Mesothelial cell of epicardium (in vitro differentiated cells): Measurements from ENCODE around the gene DNAJC24. TPM values are rescaled to one million over a fixed set of nuclear protein-coding genes. Genes with fewer than 3 reads are reported as not detected.

Source experiments
- DNase-seq, 2 experiments: peaks; one replicate each; pipeline ENCODE4 v3.0.0; 2021; ENCODE audit warnings: low spot score in 2 of 2; ENCODE audit not compliant: unreplicated experiment in 2 of 2
- H3K27ac Mint-ChIP-seq: 2 replicates; pipeline ENCODE4 v1.8.0; 2021; ENCODE audit warnings: mixed read lengths
- H3K27me3 Mint-ChIP-seq: 2 replicates; pipeline ENCODE4 v1.8.0; 2021; ENCODE audit warnings: low read depth, mixed read lengths
- H3K36me3 Mint-ChIP-seq: 2 replicates; pipeline ENCODE4 v1.8.0; 2021; ENCODE audit warnings: mixed read lengths
- H3K4me1 Mint-ChIP-seq: 2 replicates; pipeline ENCODE4 v1.8.0; 2021; ENCODE audit warnings: mixed read lengths
- H3K4me3 Mint-ChIP-seq: 2 replicates; pipeline ENCODE4 v1.8.0; 2021; ENCODE audit warnings: mild to moderate bottlenecking, moderate library complexity, mixed read lengths
- H3K9me3 Mint-ChIP-seq: 2 replicates; pipeline ENCODE4 v1.8.0; 2021; ENCODE audit warnings: mixed read lengths
- total RNA-seq: library from RNA; stranded (reverse); gene quantifications from 3 replicates; pipeline ENCODE4 v1.2.1, GENCODE V29; 2021
- TF ChIP-seq, protein P1 (sequence below): fragments of 200-600 bp; sonication (generic); IDR thresholded peaks from one replicate; pipeline ENCODE4 v1.5.0; 2021; ENCODE audit warnings: antibody characterized with exemption; ENCODE audit not compliant: unreplicated experiment

Gene DNAJC24
- total RNA-seq, 1 donor from 2014 or later: 24.4 TPM

DNA sequence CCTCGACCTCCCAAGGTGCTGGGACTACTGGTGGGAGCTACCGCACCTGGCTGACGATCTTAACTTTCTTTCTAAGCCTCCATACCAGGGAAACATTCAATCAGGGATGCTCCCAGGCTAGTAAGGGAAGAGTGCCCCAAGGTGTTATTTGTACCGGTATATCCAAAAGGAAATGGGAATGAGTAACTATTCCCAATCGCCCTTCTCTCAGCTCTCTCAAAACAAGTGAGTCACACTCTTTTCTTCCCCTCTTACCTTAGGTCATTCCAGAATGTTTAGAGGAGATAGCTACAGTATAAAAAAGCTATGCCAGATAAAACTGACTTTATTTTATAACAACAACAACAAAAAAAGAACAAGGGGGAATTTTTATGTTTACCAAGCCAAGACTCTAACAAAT is 13.8 kb upstream of the DNAJC24 start:
- Mint-ChIP-seq H3K36me3 (no peaks in the 10 kb centered on the region), H3K4me1 (no peaks in the 10 kb centered on the region), H3K9me3 (no peaks in the 10 kb centered on the region), H3K27me3 (peaks cover 7% of the 10 kb centered on the region), H3K27ac (no peak overlapping the region), H3K4me3 (no peak overlapping the region)
- no peak for DNase-seq
- TF ChIP-seq, protein P1, sequence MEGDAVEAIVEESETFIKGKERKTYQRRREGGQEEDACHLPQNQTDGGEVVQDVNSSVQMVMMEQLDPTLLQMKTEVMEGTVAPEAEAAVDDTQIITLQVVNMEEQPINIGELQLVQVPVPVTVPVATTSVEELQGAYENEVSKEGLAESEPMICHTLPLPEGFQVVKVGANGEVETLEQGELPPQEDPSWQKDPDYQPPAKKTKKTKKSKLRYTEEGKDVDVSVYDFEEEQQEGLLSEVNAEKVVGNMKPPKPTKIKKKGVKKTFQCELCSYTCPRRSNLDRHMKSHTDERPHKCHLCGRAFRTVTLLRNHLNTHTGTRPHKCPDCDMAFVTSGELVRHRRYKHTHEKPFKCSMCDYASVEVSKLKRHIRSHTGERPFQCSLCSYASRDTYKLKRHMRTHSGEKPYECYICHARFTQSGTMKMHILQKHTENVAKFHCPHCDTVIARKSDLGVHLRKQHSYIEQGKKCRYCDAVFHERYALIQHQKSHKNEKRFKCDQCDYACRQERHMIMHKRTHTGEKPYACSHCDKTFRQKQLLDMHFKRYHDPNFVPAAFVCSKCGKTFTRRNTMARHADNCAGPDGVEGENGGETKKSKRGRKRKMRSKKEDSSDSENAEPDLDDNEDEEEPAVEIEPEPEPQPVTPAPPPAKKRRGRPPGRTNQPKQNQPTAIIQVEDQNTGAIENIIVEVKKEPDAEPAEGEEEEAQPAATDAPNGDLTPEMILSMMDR: no peak

DNA sequence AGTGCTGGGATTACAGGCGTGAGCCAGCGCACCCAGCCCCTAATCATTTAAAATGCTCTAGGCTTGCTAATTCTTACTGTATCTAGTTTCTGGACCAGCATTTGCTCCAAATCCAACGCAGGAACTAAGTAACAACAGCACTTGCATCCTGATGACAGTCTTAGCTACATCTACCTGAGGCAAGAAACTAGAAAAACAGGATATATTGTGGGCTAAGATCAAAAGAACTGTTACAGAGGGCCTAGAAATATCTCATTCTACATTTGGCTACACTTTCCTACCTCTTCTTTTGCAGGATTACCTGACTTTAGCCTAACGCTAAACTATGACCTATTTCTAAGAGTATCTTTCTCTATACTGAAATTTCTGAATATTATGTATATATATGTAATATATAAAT is 7.9 kb upstream of the DNAJC24 start:
- TF ChIP-seq, protein P1: no peak
- no peak for DNase-seq
- no peaks in the 10 kb centered on the region for H3K4me1 Mint-ChIP-seq
- no peak overlapping the region for H3K4me3 Mint-ChIP-seq
- H3K36me3 Mint-ChIP-seq: no peaks in the 10 kb centered on the region
- peaks cover 31% of the 10 kb centered on the region for H3K27me3 Mint-ChIP-seq
- H3K27ac Mint-ChIP-seq: no peak overlapping the region
- no peaks in the 10 kb centered on the region for H3K9me3 Mint-ChIP-seq

DNA sequence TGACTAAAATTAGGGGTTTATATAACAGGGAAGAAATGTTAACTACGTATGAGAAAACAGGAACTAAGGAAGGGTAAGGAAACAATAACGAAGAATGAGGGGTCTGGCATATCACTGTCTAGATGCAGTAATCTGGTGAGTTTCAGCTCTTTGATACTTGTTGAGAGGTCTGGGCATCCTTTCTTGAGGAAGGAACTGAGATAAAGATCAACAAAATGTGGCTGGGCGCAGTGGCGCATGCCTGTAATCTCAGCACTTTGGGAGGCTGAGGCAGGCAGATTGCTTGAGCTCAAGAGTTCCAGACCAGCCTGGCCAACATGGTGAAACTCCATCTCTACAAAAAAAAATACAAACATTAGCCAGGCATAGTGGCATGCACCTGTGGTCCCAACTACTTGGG is 2.9 kb upstream of the DNAJC24 start:
- Mint-ChIP-seq H3K27me3 (peaks cover 40% of the 10 kb centered on the region), H3K4me3 (no peak overlapping the region), H3K4me1 (peaks cover 15% of the 10 kb centered on the region), H3K27ac (no peak overlapping the region), H3K9me3 (no peaks in the 10 kb centered on the region), H3K36me3 (no peaks in the 10 kb centered on the region)
- TF ChIP-seq, protein P1: no peak
- no peak for DNase-seq

DNA sequence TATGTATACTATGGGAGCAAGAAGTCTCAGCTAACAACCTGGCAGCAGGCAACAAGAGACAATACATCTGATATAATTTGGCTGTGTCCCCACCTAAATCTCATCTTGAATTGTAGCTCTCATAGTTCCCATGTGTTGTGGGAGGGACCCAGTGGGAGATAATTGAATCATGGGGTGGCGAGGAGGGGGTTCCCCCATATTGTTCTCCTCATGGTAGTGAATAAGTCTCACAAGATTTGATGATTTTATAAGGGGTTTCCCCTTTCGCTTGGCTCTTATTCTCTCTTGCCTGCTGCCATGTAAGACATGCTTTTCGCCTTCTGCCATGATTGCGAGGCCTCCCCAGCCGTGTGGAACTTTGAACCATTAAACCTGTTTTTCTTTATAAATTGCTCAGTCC is 6.2 kb downstream of the DNAJC24 start:
- TF ChIP-seq, protein P1: no peak
- Mint-ChIP-seq H3K36me3 (peaks cover 4% of the 10 kb centered on the region), H3K4me3 (no peak overlapping the region), H3K4me1 (peaks cover 4% of the 10 kb centered on the region), H3K9me3 (no peaks in the 10 kb centered on the region), H3K27me3 (no peaks in the 10 kb centered on the region), H3K27ac (no peak overlapping the region)
- no peak for DNase-seq

DNA sequence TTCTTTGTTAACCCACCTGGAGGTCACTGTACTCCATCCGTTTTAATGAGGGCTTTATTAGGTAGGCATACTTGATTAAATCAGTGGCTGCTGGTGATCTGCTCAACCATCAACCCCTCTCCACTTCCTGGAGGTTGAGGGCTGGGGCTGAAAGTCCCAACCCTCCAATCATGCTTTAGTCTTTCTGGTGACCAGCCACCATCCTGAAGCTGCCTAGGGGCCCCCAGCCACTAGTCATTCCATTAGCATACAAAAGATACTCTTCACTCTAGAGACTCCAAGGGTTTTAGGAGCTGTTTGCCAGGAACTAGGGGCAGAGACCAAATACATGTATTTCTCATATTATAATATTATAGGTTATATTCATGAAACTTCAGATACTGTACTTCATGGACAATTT is 13.5 kb downstream of the DNAJC24 start:
- peaks cover 17% of the 10 kb centered on the region for H3K36me3 Mint-ChIP-seq
- no peak overlapping the region for H3K27ac Mint-ChIP-seq
- H3K4me3 Mint-ChIP-seq: no peak overlapping the region
- peaks cover 9% of the 10 kb centered on the region for H3K4me1 Mint-ChIP-seq
- TF ChIP-seq, protein P1: no peak
- H3K27me3 Mint-ChIP-seq: no peaks in the 10 kb centered on the region
- no peak for DNase-seq
- peaks cover 8% of the 10 kb centered on the region for H3K9me3 Mint-ChIP-seq

DNA sequence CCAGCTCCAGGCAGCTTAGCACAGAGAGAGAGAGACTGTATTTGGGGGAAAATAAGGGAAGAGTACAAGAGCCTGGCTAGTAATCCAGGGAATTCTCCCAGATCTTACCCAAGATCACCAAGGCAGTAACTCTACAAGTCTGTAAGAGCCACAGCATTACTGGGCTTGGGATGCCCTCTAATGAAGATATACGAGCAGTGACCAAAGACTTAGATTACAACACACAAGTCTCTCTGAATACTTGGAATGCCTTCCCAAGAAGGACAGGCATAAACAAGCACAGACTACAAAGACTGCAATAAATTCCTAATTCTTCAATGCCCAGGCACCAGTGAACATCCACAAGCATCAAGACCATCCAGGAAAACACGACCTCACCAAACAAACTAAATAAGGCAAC is 17.7 kb downstream of the DNAJC24 start:
- Mint-ChIP-seq H3K4me3 (no peak overlapping the region), H3K36me3 (peaks cover 39% of the 10 kb centered on the region), H3K9me3 (peaks cover 43% of the 10 kb centered on the region), H3K27ac (peak overlapping the region; percentile 87), H3K27me3 (no peaks in the 10 kb centered on the region), H3K4me1 (peaks cover 9% of the 10 kb centered on the region)
- DNase-seq: no peak
- TF ChIP-seq, protein P1: no peak
